Measurements from ENCODE around the gene PDGFD. TPM values are rescaled to one million over a fixed set of nuclear protein-coding genes. Genes with fewer than 3 reads are reported as not detected.

The PDGFD gene
- total and polyA plus RNA-seq, 2 donors (not counting 3 experiments of a cell fraction or from before 2014, with no cell fraction given), result 6.3 to 13.1 TPM

DNA sequence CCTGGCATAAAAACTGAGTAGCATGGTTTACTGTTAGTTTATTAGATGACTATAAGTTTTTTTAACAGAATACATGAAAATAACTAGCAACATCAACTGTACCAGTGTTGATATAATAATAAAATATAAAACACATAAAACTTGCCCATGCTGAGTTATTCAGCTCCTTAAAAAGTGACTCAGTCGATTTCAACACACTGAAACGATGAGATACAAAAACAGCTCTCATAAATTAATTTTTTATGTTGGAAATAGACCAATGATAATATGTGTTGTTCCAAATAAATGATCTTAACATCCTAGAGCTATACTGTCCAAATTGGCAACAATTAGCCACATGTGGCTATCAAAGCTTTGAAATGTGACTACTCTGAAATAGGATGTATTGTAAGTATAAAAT lies 15.9 kb downstream of the PDGFD start:
- no peak for TF ChIP-seq FOS (IDR thresholded peaks at IDR 0.05; ENCODE audit: borderline replicate concordance, insufficient read depth, low read length)
- TF ChIP-seq, protein P1, sequence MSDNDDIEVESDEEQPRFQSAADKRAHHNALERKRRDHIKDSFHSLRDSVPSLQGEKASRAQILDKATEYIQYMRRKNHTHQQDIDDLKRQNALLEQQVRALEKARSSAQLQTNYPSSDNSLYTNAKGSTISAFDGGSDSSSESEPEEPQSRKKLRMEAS (IDR thresholded peaks at IDR 0.05; ENCODE audit: insufficient read depth, insufficient read length), result no peak
- no peak for TF ChIP-seq POLR2A (IDR thresholded peaks at IDR 0.05; ENCODE audit: low read depth, low read length)
- no peak for TF ChIP-seq JUN (IDR thresholded peaks at IDR 0.05; ENCODE audit: borderline replicate concordance, insufficient read depth, insufficient read length, low read depth)
- TF ChIP-seq, protein P2, sequence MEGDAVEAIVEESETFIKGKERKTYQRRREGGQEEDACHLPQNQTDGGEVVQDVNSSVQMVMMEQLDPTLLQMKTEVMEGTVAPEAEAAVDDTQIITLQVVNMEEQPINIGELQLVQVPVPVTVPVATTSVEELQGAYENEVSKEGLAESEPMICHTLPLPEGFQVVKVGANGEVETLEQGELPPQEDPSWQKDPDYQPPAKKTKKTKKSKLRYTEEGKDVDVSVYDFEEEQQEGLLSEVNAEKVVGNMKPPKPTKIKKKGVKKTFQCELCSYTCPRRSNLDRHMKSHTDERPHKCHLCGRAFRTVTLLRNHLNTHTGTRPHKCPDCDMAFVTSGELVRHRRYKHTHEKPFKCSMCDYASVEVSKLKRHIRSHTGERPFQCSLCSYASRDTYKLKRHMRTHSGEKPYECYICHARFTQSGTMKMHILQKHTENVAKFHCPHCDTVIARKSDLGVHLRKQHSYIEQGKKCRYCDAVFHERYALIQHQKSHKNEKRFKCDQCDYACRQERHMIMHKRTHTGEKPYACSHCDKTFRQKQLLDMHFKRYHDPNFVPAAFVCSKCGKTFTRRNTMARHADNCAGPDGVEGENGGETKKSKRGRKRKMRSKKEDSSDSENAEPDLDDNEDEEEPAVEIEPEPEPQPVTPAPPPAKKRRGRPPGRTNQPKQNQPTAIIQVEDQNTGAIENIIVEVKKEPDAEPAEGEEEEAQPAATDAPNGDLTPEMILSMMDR (IDR thresholded peaks at IDR 0.05; ENCODE audit: extremely low read depth in 1 of 2, insufficient read depth in 1 of 2, low read depth in 1 of 2, low read length in 2 of 2), result no peak
- TF ChIP-seq EZH2 (IDR thresholded peaks at IDR 0.05; ENCODE audit: borderline replicate concordance, low read depth, low read length, severe bottlenecking), result no peak
- no peaks in the 10 kb centered on the region for H3K36me3 ChIP-seq (ENCODE audit: control insufficient read depth in 2 of 2, extremely low read depth in 1 of 2, insufficient read depth in 2 of 2, low read length in 2 of 2)
- no peaks in the 10 kb centered on the region for H3K79me2 ChIP-seq (ENCODE audit: control insufficient read depth, insufficient read depth, low read length)
- BruUV-seq (replicated peaks), result no TSS peak
- H3K9me3 ChIP-seq (replicated peaks; ENCODE audit: control insufficient read depth, insufficient read depth, low read length), result no peaks in the 10 kb centered on the region
- H4K20me1 ChIP-seq (replicated peaks; ENCODE audit: control insufficient read depth, extremely low read depth, insufficient read depth, low read length), result no peaks in the 10 kb centered on the region
- no peak for DNase-seq (ENCODE audit: low read depth, low spot score)
- no peak for FAIRE-seq
- no peak overlapping the region for H3K4me3 ChIP-seq (replicated peaks in 1 of 3; ENCODE audit: insufficient read depth in 1 of 3, low read depth in 1 of 3, low read length in 3 of 3)
- H3K9ac ChIP-seq (replicated peaks; ENCODE audit: extremely low read depth, insufficient read depth, low read length), result no peak overlapping the region
- intact Hi-C loops (cut with micrococcal nuclease), result no loop called here
- H3K27ac ChIP-seq (ENCODE audit: insufficient read depth, low read depth, low read length), result no peak overlapping the region
- dilution Hi-C loops (cut with MboI; ENCODE audit: extremely low pct_ligation_motif_present, low sequenced_read_pairs), result no loop called here
- no peaks in the 10 kb centered on the region for H3K27me3 ChIP-seq (ENCODE audit: control insufficient read depth in 2 of 2, insufficient read depth in 2 of 2, low read length in 2 of 2)
- H3K4me1 ChIP-seq (ENCODE audit: control insufficient read depth, extremely low read depth, insufficient read depth, low read length), result peaks cover 1% of the 10 kb centered on the region
- no peak overlapping the region for H3K4me2 ChIP-seq (ENCODE audit: insufficient read depth, low read length)
- H2AFZ ChIP-seq (ENCODE audit: low read depth, low read length), result no peak overlapping the region
- no peaks in the 10 kb centered on the region for H3K9me1 ChIP-seq (replicated peaks; ENCODE audit: control insufficient read depth, extremely low read depth, insufficient read depth, low read length)
- POLR2A ChIA-PET, result no interaction called here
- CTCF ChIA-PET, result interaction anchor here (1.1 to 4.5 kb wide), 8 partner anchors 9 to 1482 kb away, joined by 3 to 25 read pairs (median 5); partner anchors contain the start of gene PDGFD

All from endothelial cell of umbilical vein (primary cell).